IgD-negative memory B cell (primary cell): ENCODE results near the gene RETSAT. TPM values are rescaled to one million over a fixed set of nuclear protein-coding genes. Genes with fewer than 3 reads are reported as not detected.
"Not testable (repeated sequence)": the region's sequence is repeated elsewhere in the genome, so short reads cannot be mapped to it uniquely, and the experiment has no call there.

Source experiments
- H3K27ac Mint-ChIP-seq, 3 donors: one replicate each; pipeline ENCODE4 v1.8.0; 2020 to 2022; ENCODE audit warnings: mild to moderate bottlenecking in 3 of 3, mixed read lengths in 3 of 3, moderate library complexity in 1 of 3
- H3K27me3 Mint-ChIP-seq: one replicate; pipeline ENCODE4 v1.8.0; 2021; ENCODE audit warnings: mixed read lengths
- H3K36me3 Mint-ChIP-seq: one replicate; pipeline ENCODE4 v1.8.0; 2020; ENCODE audit warnings: mild to moderate bottlenecking, mixed read lengths
- H3K4me1 Mint-ChIP-seq, 3 donors: one replicate each; pipeline ENCODE4 v1.8.0; 2020 to 2022; ENCODE audit warnings: mixed read lengths in 3 of 3, mild to moderate bottlenecking in 1 of 3
- H3K4me3 Mint-ChIP-seq, 4 donors: one replicate each; pipeline ENCODE4 v1.8.0; 2020 to 2022; ENCODE audit warnings: mild to moderate bottlenecking in 4 of 4, mixed read lengths in 4 of 4, moderate library complexity in 3 of 4
- H3K9me3 Mint-ChIP-seq, 3 donors: one replicate each; pipeline ENCODE4 v1.8.0; 2020 to 2021; ENCODE audit warnings: mixed read lengths in 3 of 3, mild to moderate bottlenecking in 1 of 3
- polyA plus RNA-seq: library from polyadenylated mRNA; unstranded; fragments of 300-500 nt; fragmentation: Illumina TruSeq; gene quantifications from one replicate; pipeline ENCODE4 v1.2.3, GENCODE V29; 2021

RETSAT gene
- polyA plus RNA-seq, 1 donor from 2014 or later: 10.6 TPM

DNA sequence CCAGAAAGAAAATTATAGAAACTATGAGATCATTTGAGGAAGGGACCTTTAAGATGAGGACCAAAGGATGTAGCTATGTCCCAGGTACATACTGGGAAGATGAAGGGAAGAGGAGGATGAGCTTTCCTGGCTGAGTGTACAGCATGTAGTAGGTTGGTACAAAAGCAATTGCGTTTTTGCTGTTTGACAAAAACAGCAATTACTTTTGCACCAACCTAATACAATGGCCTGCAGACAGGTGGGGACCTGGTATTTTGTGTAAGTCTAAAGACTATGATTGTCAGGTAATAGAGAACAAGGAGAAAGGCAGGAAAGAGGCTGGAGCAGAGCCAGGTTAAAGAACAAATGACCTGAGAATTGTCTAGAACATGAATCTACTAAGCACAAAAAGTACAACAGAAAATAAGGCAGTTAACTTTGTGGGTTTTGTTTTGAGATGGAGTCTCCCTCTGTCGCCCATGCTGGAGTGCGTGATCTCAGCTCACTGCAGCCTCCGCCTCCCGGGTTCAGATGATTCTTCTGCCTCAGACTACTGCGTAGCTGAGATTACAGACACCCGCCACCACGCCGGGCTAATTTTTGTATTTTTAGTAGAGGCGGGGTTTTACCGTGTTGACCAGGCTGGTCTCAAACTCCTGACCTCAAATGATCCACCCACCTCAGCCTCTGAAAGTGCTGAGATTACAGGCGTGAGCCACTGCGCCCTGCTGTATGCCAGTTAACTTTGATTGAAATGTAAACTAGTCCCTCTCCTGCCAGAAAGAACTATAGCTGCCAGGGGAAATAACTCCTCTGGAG, 23.3 kb downstream of the RETSAT start:
- Mint-ChIP-seq H3K27me3 (no peaks in the 10 kb centered on the region), H3K36me3 (peaks cover 3% of the 10 kb centered on the region), H3K9me3 (no peaks in the 10 kb centered on the region), H3K27ac (peak overlapping the region in 1 of 3 donors; percentile 63), H3K4me1 (peaks cover 8 to 20% (median 14%) of the 10 kb centered on the region in 3 donors), H3K4me3 (peak overlapping the region in 3 of 4 donors; percentile 29 to 65 (median 46))

- H3K36me3 Mint-ChIP-seq: peaks cover 11% of the 10 kb centered on the region
- H3K9me3 Mint-ChIP-seq, H3K27me3 Mint-ChIP-seq: not testable (repeated sequence)
- peak overlapping the region in 2 of 3 donors; percentile 95 to 99 for H3K27ac Mint-ChIP-seq
- H3K4me3 Mint-ChIP-seq: peak overlapping the region; percentile 21 to 93 (median 43)
- H3K4me1 Mint-ChIP-seq: peaks cover 18 to 31% (median 27%) of the 10 kb centered on the region in 3 donors
These were observed 24.6 kb downstream of the RETSAT start for GRCh38 chr2:85329701-85330100.

DNA sequence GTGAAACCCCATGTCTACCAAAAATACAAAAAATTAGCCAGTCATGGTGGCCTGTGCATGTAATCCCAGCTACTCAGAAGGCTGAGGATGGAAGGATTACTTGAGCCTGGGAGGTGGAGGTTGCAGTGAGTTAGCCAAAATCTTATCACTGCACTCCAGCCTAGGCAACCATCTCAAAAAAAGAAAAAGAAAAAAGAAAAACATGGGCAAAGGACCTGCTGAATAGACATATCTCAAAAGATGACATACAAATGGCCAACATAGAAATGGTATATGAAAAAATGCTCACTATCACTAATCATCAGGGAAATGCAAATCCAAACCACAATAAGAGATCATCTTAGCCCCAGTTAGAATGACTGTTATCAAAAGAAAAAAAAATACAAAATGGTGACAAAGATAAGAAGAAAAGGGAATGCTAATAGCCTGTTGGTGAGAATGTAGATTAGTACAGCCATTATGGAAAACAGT, 25.1 kb downstream of the RETSAT start:
- no peaks in the 10 kb centered on the region for H3K27me3 Mint-ChIP-seq
- H3K4me3 Mint-ChIP-seq: peak overlapping the region; percentile 42 to 99 (median 68)
- H3K9me3 Mint-ChIP-seq: no peaks in the 10 kb centered on the region
- H3K4me1 Mint-ChIP-seq: peaks cover 22 to 32% (median 31%) of the 10 kb centered on the region in 3 donors
- peak overlapping the region in 2 of 3 donors; percentile 95 to 99 for H3K27ac Mint-ChIP-seq
- H3K36me3 Mint-ChIP-seq: peaks cover 11% of the 10 kb centered on the region

GRCh38 chr2:85327822-85328617, 26.3 kb downstream of the RETSAT start, which contains the start of gene TGOLN2:
TGOLN2 (minus strand) TSS chr2:85327989; CDS start chr2:85327962, 27 bp downstream.
- peaks cover 11% of the 10 kb centered on the region for H3K36me3 Mint-ChIP-seq
- H3K9me3 Mint-ChIP-seq: no peaks in the 10 kb centered on the region
- H3K27me3 Mint-ChIP-seq: no peaks in the 10 kb centered on the region
- H3K27ac Mint-ChIP-seq: peak within 1 kb of the TSS; percentile 95 to 100 (median 99)
- H3K4me1 Mint-ChIP-seq: peaks cover 29 to 36% (median 32%) of the 10 kb centered on the region in 3 donors
- peak within 1 kb of the TSS; percentile 93 to 99 (median 98) for H3K4me3 Mint-ChIP-seq

GRCh38 chr2:85327160-85327821, 27.0 kb downstream of the RETSAT start:
- H3K4me3 Mint-ChIP-seq: peak overlapping the region; percentile 93 to 99 (median 98)
- no peaks in the 10 kb centered on the region for H3K9me3 Mint-ChIP-seq
- no peaks in the 10 kb centered on the region for H3K27me3 Mint-ChIP-seq
- H3K36me3 Mint-ChIP-seq: peaks cover 11% of the 10 kb centered on the region
- peak overlapping the region; percentile 95 to 100 (median 99) for H3K27ac Mint-ChIP-seq
- peaks cover 36 to 42% (median 38%) of the 10 kb centered on the region in 3 donors for H3K4me1 Mint-ChIP-seq

DNA sequence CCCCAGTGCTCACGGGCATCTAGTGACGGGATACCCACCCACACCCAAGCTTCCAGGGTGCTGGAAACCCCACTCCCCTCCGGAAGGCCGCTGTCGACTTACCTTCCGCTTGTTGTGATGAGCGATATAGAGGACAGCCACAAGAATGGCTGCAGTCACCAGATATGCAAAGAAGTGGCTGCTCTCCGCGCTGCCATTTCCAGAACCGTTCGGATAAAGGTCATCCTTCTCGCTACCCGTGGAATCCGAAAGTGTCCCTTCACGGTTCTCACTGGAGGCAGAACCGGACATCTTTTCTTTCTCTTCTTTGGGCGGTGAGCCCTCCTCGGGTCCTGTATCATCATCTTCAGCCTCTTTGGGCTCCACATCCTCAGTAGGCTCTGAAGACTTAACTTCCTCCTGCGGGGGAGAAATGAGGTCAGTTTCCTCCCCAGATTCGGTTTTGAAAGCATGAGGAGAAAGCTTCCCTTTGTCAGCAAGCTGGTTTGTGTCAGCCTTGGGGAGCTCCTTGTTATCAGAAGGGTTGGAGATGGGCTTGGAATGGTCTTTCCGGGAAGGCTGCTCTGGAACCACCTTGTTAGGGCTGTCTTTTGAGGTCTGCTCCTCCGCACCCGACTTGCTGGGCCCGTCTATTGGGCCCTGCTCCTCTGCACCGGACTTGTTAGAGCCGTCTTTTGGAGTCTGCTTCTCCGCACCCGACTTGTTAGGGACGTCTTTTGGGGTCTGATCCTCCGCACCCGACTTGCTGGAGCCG, 27.7 kb downstream of the RETSAT start:
- Mint-ChIP-seq H3K36me3 (peaks cover 11% of the 10 kb centered on the region), H3K27me3 (no peaks in the 10 kb centered on the region)

DNA sequence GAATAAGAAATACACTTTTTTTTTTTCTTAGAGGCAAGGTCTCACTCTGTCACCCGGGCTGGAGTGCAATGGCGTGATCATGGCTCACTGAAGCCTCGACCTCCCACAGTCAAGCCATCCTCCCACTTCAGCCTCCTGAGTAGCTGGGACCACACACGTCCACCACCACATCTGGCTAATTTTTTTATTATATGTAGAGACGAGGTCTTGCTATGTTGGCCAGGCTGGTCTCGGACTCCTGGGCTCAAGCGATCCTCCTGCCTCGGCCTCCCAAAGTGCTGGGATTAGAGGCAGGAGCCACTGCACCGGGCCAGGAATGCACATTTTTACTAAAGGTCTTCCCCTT, 28.9 kb downstream of the RETSAT start:
- peak overlapping the region; percentile 93 to 99 (median 98) for H3K4me3 Mint-ChIP-seq
- no peaks in the 10 kb centered on the region for H3K9me3 Mint-ChIP-seq
- H3K36me3 Mint-ChIP-seq: peaks cover 9% of the 10 kb centered on the region
- H3K27ac Mint-ChIP-seq: peak overlapping the region; percentile 67 to 99 (median 95)
- H3K27me3 Mint-ChIP-seq: no peaks in the 10 kb centered on the region
- H3K4me1 Mint-ChIP-seq: peaks cover 41 to 51% (median 42%) of the 10 kb centered on the region in 3 donors

More for the DNA sequence above, 27.7 kb downstream of the RETSAT start:
- Mint-ChIP-seq H3K4me3 (peak overlapping the region; percentile 93 to 99 (median 98)), H3K27ac (peak overlapping the region; percentile 95 to 100 (median 99)), H3K4me1 (peaks cover 38 to 48% (median 43%) of the 10 kb centered on the region in 3 donors), H3K9me3 (no peaks in the 10 kb centered on the region)

GRCh38 chr2:85324639-85325465, 29.5 kb downstream of the RETSAT start:
- H3K4me1 Mint-ChIP-seq: peaks cover 44 to 52% (median 47%) of the 10 kb centered on the region in 3 donors
- peak overlapping the region; percentile 93 to 99 (median 98) for H3K4me3 Mint-ChIP-seq
- H3K27me3 Mint-ChIP-seq: no peaks in the 10 kb centered on the region
- no peaks in the 10 kb centered on the region for H3K9me3 Mint-ChIP-seq
- peak overlapping the region; percentile 67 to 99 (median 95) for H3K27ac Mint-ChIP-seq
- peaks cover 9% of the 10 kb centered on the region for H3K36me3 Mint-ChIP-seq

GRCh38 chr2:85323988-85324367, 30.4 kb downstream of the RETSAT start:
- H3K9me3 Mint-ChIP-seq, H3K27me3 Mint-ChIP-seq, H3K36me3 Mint-ChIP-seq: not testable (repeated sequence)
- Mint-ChIP-seq H3K27ac (peak overlapping the region in 1 of 3 donors; percentile 1), H3K4me3 (peak overlapping the region; percentile 21 to 93 (median 54)), H3K4me1 (peaks cover 46 to 54% (median 47%) of the 10 kb centered on the region in 3 donors)

DNA sequence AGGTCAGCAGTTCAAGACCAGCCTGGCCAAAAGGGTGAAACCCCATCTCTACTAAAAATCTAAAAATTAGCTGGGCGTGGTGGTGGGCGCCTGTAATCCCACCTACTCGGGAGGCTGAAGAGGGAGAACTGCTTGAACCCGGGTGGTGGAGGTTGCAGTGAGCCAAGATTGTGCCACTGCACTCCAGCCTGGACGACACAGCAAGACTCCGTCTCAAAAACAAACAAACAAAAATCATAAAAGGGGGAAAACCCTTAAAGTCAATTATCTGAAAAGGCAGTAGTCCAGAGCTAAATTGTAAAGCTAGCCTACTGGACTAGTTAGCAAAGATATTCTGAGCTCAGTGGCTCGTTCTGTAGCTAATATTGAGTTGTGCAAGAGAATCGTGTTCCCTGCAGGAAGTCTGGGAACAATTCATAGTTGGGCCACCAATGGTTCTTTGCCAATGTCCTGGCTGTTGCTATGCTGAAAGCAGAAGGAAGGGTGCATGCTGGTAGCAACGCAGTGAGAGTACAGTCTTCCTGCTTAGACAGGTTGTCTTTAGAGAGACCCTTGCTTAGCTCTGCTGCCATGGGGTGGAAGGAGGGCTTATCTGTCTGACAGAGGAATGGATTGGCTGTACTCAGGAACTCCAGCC, 30.9 kb downstream of the RETSAT start:
- peaks cover 47 to 56% (median 49%) of the 10 kb centered on the region in 3 donors for H3K4me1 Mint-ChIP-seq
- no peaks in the 10 kb centered on the region for H3K9me3 Mint-ChIP-seq
- H3K27ac Mint-ChIP-seq: peak overlapping the region in 1 of 3 donors; percentile 1
- peak overlapping the region; percentile 12 to 93 (median 37) for H3K4me3 Mint-ChIP-seq
- peaks cover 9% of the 10 kb centered on the region for H3K36me3 Mint-ChIP-seq
- peaks cover 1% of the 10 kb centered on the region for H3K27me3 Mint-ChIP-seq

DNA sequence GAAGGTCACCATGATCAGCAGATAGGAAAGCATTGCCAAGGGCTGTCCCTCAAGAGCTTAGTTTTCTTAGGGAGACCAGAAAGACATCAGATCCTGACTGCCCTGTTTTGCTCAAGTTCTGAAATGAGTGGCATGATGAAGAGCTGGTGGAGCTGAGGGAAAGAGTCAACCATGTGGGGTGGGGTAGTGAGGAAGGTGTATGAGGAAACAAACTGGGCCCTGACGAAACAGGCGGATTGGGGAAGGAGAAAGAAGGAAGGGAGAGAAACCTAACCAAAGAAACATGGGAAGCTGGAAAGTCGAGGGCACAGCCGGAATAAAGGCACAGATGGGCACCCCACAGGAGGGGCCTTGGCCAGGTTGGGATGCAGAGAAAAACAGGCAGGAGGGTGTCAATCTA, 34.5 kb downstream of the RETSAT start:
- H3K27ac Mint-ChIP-seq: peak overlapping the region in 2 of 3 donors; percentile 25 to 89
- H3K36me3 Mint-ChIP-seq: peaks cover 1% of the 10 kb centered on the region
- H3K4me3 Mint-ChIP-seq: peak overlapping the region in 1 of 4 donors; percentile 48
- H3K4me1 Mint-ChIP-seq: peaks cover 35 to 51% (median 38%) of the 10 kb centered on the region in 3 donors
- H3K9me3 Mint-ChIP-seq: no peaks in the 10 kb centered on the region
- H3K27me3 Mint-ChIP-seq: peaks cover 1% of the 10 kb centered on the region

DNA sequence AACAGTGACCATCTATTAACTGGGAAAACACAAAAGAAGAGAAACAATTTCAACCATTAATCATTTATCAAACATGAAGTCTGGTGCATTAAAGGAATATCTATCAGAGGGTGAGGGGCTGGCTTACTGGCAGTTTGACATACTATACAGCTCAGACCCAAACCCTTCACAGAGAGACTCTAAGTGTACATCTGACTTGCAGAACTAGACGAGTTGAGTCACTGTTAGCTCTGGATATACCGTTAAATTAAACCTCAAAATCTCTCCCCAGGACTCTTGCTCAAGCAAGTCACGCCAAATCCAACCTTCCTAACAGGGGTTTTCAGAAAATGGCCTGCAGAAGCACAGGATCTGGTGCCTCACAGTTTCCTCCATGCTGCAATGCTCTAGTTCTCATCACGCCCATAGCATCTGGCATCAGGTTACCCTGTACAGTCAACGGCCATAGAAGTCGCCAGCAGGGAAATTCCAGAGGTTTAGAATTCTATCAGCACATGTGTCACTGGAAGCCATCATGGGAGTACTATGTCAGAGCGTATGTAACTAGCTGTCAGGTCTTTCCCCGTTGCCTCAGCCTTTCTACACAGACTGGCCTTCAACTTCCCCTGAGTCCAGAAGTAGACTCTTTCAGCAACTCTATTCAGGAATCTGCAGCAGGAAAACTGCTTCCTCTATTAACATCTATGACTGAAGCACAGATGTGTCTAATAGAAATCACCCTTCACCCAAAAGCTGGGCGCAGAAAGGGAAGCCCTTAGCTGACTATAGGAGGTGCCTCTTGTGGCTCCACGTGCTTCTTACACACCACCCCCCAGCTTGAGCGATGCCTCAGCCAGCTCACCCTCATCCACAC, 35.9 kb downstream of the RETSAT start:
- Mint-ChIP-seq H3K27me3 (peaks cover 1% of the 10 kb centered on the region), H3K4me1 (peaks cover 29 to 41% (median 34%) of the 10 kb centered on the region in 3 donors), H3K9me3 (no peaks in the 10 kb centered on the region), H3K27ac (peak overlapping the region; percentile 60 to 77 (median 71)), H3K36me3 (no peaks in the 10 kb centered on the region), H3K4me3 (peak overlapping the region in 2 of 4 donors; percentile 36 to 69)
